GM12878 (cell line): ENCODE measurements around the gene WDSUB1.

Experiments used
- EGR1 ChIP-seq, 2 experiments: IDR thresholded peaks; 1 replicate in 1 of 2; 2 replicates in 1 of 2; pipeline ENCODE4 v1.6.1; 2011 to 2012; ENCODE audit warnings: low read depth in 2 of 2, low read length in 2 of 2, borderline replicate concordance in 1 of 2, mild to moderate bottlenecking in 1 of 2, moderate library complexity in 1 of 2
- POLR2A ChIP-seq: IDR thresholded peaks from 2 replicates; pipeline ENCODE4 v1.6.1; 2011; ENCODE audit warnings: low read depth, mild to moderate bottlenecking, low read length
- POLR2AphosphoS5 ChIP-seq: IDR thresholded peaks from 2 replicates; pipeline ENCODE4 v1.6.1; 2011; ENCODE audit warnings: mild to moderate bottlenecking, low read length, inconsistent platforms
- RELA ChIP-seq: fragments of 450-650 bp; IDR thresholded peaks from 2 replicates; pipeline ENCODE4 v1.8.0; 2014; ENCODE audit warnings: borderline replicate concordance; ENCODE audit not compliant: partially characterized antibody
- ZZZ3 ChIP-seq: IDR thresholded peaks from 2 replicates; pipeline ENCODE4 v1.6.1; 2011; ENCODE audit warnings: low read depth; ENCODE audit not compliant: control insufficient read depth, insufficient read length
- TF ChIP-seq, protein P1 (sequence below), 3 experiments: IDR thresholded peaks in 2 of 3; conservative IDR thresholded peaks in 1 of 3; 2 replicates each; pipeline ENCODE4 v1.5.1; 2011; ENCODE audit warnings: low read depth in 3 of 3, low read length in 3 of 3, mild to moderate bottlenecking in 3 of 3, control low read depth in 2 of 3, moderate library complexity in 2 of 3, inconsistent platforms in 1 of 3, mixed read lengths in 1 of 3; ENCODE audit not compliant: control insufficient read depth in 2 of 3, insufficient read depth in 1 of 3; ENCODE audit errors: extremely low read depth in 1 of 3

- TF ChIP-seq EGR1 (IDR thresholded peaks at IDR 0.05; ENCODE audit: borderline replicate concordance in 1 of 2, low read depth in 2 of 2, low read length in 2 of 2) = no peak
- TF ChIP-seq, protein P1, sequence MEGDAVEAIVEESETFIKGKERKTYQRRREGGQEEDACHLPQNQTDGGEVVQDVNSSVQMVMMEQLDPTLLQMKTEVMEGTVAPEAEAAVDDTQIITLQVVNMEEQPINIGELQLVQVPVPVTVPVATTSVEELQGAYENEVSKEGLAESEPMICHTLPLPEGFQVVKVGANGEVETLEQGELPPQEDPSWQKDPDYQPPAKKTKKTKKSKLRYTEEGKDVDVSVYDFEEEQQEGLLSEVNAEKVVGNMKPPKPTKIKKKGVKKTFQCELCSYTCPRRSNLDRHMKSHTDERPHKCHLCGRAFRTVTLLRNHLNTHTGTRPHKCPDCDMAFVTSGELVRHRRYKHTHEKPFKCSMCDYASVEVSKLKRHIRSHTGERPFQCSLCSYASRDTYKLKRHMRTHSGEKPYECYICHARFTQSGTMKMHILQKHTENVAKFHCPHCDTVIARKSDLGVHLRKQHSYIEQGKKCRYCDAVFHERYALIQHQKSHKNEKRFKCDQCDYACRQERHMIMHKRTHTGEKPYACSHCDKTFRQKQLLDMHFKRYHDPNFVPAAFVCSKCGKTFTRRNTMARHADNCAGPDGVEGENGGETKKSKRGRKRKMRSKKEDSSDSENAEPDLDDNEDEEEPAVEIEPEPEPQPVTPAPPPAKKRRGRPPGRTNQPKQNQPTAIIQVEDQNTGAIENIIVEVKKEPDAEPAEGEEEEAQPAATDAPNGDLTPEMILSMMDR (IDR thresholded peaks at IDR 0.05 in 2 of 3, conservative IDR thresholded peaks at IDR 0.05 in 1 of 3; ENCODE audit: control insufficient read depth in 2 of 3, extremely low read depth in 1 of 3, insufficient read depth in 1 of 3, low read depth in 3 of 3, low read length in 3 of 3) = no peak
- TF ChIP-seq RELA = no peak
- TF ChIP-seq POLR2A = no peak
- no peak for TF ChIP-seq ZZZ3
- TF ChIP-seq POLR2AphosphoS5 = no peak
Observed at GRCh38 chr2:159192371-159192918, 94.1 kb downstream of the WDSUB1 start.
